Heart right ventricle (tissue), 16 donors: ENCODE data around the gene GSN. TPM values are rescaled to one million over a fixed set of nuclear protein-coding genes. Genes with fewer than 3 reads are reported as not detected.
A peak's percentile ranks its signal among the peaks of the same experiment; 100 is the strongest.

Experiments
- ATAC-seq, 8 donors: fragments of 200-7000 bp; cut with Tn5 transposase; one replicate each; pipeline ENCODE4 v1.9.1; 2020; ENCODE audit warnings: mild to moderate bottlenecking in 8 of 8, moderate library complexity in 8 of 8, moderate number of reproducible peaks in 1 of 8
- DNase-seq, 2 donors: peaks; one replicate each; pipeline ENCODE4 v3.0.0-alpha.2; 2020
- H3K27ac ChIP-seq, 10 donors: fragments of 200-600 bp; sonication (generic) in 2 of 10; one replicate each; pipeline versions ENCODE4 v1.5.0 to v1.8.0; 2020 to 2022; ENCODE audit warnings: mild to moderate bottlenecking in 3 of 10
- H3K27me3 ChIP-seq, 7 donors: fragments of 200-600 bp; one replicate each; pipeline ENCODE4 v1.8.0; 2021 to 2022; ENCODE audit warnings: mild to moderate bottlenecking in 2 of 7
- H3K36me3 ChIP-seq, 9 donors: fragments of 200-600 bp; sonication (generic) in 1 of 9; one replicate each; pipeline versions ENCODE4 v1.5.0 to v1.8.0; 2020 to 2022; ENCODE audit warnings: mild to moderate bottlenecking in 2 of 9
- H3K4me1 ChIP-seq, 9 donors: fragments of 200-600 bp; sonication (generic) in 1 of 9; one replicate each; pipeline versions ENCODE4 v1.5.0 to v1.8.0; 2020 to 2022; ENCODE audit warnings: mild to moderate bottlenecking in 4 of 9
- H3K4me3 ChIP-seq, 10 donors: fragments of 200-600 bp; sonication (generic) in 2 of 10; one replicate each; pipeline versions ENCODE4 v1.5.0 to v1.8.0; 2020 to 2022; ENCODE audit warnings: mild to moderate bottlenecking in 7 of 10, moderate library complexity in 2 of 10
- H3K9me3 ChIP-seq, 11 donors: fragments of 200-600 bp in 10 of 11; sonication (generic) in 2 of 11; one replicate each; pipeline versions ENCODE4 v1.5.0 to v1.8.0; 2013 to 2022; ENCODE audit warnings: mild to moderate bottlenecking in 2 of 11, control low read depth in 1 of 11, moderate library complexity in 1 of 11
- CTCF ChIP-seq, 9 donors: fragments of 200-600 bp; sonication (generic) in 2 of 9; IDR thresholded peaks; one replicate each; pipeline versions ENCODE4 v1.5.0 to v1.8.0; 2021 to 2022; ENCODE audit warnings: antibody characterized with exemption in 9 of 9, mild to moderate bottlenecking in 5 of 9, moderate library complexity in 1 of 9
- WGBS, 2 donors: extraction: QIAGEN DNeasy Blood & Tissue Kit; methylation state at CpG; one replicate each; pipeline ENCODE4 v1.1.7; 2013; ENCODE audit warnings: inconsistent platforms in 1 of 2; 5-methylcytosine and 5-hydroxymethylcytosine counted together
- intact Hi-C, 10 donors: fragments of 100-400 bp; cut with DNase I; formaldehyde crosslinking; loops; one replicate each; pipeline versions ENCODE4 v1.11.1 to v1.14.2; 2022
- polyA plus RNA-seq, 2 donors: library from polyadenylated mRNA; stranded (reverse); fragments of 200-250 nt; gene quantifications; one replicate each; pipeline ENCODE4 v1.2.3, GENCODE V29; 2013
- total RNA-seq, 10 donors: library from RNA; stranded (reverse); fragmentation: NEBNext Ultra II Directional in 3 of 10; extraction: Animal tissue kit (Norgen Biotek cat#: 25700) in 3 of 10; gene quantifications; one replicate each; pipeline versions ENCODE4 v1.2.1 to v1.2.4, GENCODE V29; 2021 to 2023
- donor health status: Arrhythmogenic right ventricular cardiomyopathy.
- donor health status: ischemic (EF 13 %, LVEDD 7.1; RV severe dilation, severe dysfunction).
- donor health status: healthy with polysubstance abuse.
- donor health status: DM: no; HTN: yes; CAD: no.
- donor health status: DM: no; HTN: no; CAD: no.
- donor health status: ischemic (EF 25% LVEDD 6.9; RV normal size, moderate dysfunction).
- donor health status: ischemic (EF 25% LVEDD 5.7; RV mildly dilated, moderate dysfunction).
- donor health status: healthy.
- donor health status: DM: yes; HTN: yes; CAD: no.
- donor health status: Ischemic cardiomyopathy.
- donor health status: ischemic (EF 35%, LVEDD 5.7; RV mildly dilated, moderate dysfunction).
- donor health status: nonischemic (EF 11% LVEDD 7.7; RV severe dilation, severe dysfunction).
- donor health status: DM: yes; HTN: yes; CAD: no.
- donor health status: PGD.
- donor health status: ischemic (EF 29% LVEDD 5.4; RV normal size, mild dysfunction).
- donor health status: nonischemic (EF 23%, LVEDD 6.1; RV moderate dilation, normal function).

The GSN gene
- total and polyA plus RNA-seq, 12 donors, result 360 to 861 (median 668) TPM

DNA sequence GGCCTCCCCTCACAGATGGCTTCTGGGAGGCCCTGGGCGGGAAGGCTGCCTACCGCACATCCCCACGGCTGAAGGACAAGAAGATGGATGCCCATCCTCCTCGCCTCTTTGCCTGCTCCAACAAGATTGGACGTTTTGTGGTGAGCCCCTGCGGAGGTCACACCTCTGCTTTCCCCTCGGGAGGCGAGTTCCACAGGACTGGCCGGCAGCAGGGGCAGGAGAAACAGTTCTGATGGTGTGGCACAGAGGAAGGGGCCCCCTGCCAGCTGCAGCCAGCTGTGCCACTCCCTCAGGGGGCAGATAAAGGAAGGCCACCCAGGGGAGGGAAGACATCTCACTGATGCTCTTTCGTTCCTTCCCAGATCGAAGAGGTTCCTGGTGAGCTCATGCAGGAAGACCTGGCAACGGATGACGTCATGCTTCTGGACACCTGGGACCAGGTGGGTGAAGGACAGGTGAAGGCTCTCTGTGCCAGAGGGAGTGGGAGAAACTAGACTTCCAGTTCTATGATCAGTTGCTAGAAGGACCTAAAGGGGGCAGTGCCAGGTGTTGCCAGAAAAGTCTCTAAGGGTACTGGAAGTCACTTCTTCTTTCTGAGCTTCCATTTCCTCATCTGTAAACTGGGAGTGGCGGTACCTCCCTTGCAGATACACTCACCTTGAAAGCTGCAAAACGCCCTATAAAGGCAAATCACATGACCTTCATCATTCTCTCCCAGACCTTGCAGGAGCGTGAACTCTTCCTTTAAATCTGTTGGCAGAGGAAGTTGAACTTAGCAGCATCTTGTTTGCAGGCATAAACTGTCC is 61.1 kb downstream of the GSN start:
- Histone ChIP-seq H3K27me3 (no peaks in the 10 kb centered on the region), H3K36me3 (peaks cover 0 to 100% (median 82%) of the 10 kb centered on the region in 9 donors), H3K9me3 (no peaks in the 10 kb centered on the region), H3K27ac (peak overlapping the region; percentile 19 to 98 (median 92)), H3K4me3 (no peak overlapping the region), H3K4me1 (peaks cover 29 to 98% (median 58%) of the 10 kb centered on the region in 9 donors)
- DNase-seq (no peak), ATAC-seq (no peak)
- intact Hi-C loops, result loop anchor here in 2 of 10 donors (5.0 to 10.0 kb wide), 2 partner anchors 42 to 46 kb away; partner anchors contain the start of gene STOM (in 1 of the 2)
- TF ChIP-seq CTCF (IDR thresholded peaks at IDR 0.05), result no peak
- WGBS, 2 donors, result 81 to 83% methylated on average over 16 of the region's 16 CpGs

DNA sequence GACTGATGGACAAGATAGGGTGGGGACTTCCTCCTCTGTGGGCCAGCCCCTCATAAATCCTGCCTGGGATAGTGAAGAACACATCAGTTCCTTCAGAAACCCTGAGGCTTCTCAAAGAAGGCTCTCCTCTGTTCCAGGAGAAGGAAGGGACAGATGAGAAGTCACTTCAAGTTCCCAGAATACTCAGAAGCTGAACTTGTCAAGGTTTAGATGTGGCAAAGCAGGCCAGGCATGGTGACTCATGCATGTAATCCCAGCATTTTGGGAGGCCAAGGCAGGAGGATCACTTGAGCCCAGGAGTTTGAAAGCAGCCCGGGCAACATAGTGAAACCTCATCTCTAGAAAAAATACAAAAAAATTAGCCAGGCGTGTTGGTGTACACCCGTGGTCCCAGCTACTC is 63.6 kb downstream of the GSN start:
- H3K4me3 ChIP-seq, result no peak overlapping the region
- peak overlapping the region; percentile 9 to 98 (median 76) for H3K27ac ChIP-seq
- intact Hi-C loops, result no loop called here
- H3K27me3 ChIP-seq, result no peaks in the 10 kb centered on the region
- DNase-seq (no peak), ATAC-seq (no peak)
- H3K9me3 ChIP-seq, result no peaks in the 10 kb centered on the region
- peaks cover 14 to 94% (median 39%) of the 10 kb centered on the region in 9 donors for H3K4me1 ChIP-seq
- peaks cover 0 to 97% (median 70%) of the 10 kb centered on the region in 9 donors for H3K36me3 ChIP-seq
- 78 to 87% methylated on average over 3 of the region's 3 CpGs for WGBS, 2 donors
- TF ChIP-seq CTCF (IDR thresholded peaks at IDR 0.05), result no peak

DNA sequence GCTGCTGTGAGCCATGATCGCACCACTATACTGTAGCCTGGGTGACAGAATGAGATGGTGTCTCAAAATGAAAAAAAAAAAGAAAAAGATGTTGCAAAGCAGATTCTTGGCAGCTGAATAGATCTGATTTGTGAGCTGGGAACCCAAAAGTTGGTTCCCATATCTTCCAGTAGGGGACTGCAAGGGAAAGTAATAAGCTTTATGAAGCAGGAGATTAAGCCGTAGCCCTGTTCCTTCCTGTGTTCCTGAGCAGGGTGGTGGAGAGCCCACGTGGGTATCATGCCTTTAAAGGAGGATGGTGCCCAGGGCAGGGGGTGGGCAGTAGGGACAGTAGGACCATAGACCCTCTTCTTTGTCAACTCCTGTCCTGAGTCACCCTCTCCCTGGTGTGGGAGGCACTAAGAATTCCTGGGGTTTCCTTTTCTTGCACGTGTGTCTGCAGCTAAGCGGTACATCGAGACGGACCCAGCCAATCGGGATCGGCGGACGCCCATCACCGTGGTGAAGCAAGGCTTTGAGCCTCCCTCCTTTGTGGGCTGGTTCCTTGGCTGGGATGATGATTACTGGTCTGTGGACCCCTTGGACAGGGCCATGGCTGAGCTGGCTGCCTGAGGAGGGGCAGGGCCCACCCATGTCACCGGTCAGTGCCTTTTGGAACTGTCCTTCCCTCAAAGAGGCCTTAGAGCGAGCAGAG is 64.2 kb downstream of the GSN start:
- Histone ChIP-seq H3K36me3 (peaks cover 0 to 97% (median 64%) of the 10 kb centered on the region in 9 donors), H3K4me3 (no peak overlapping the region), H3K27ac (peak overlapping the region; percentile 9 to 98 (median 76)), H3K4me1 (peaks cover 9 to 94% (median 33%) of the 10 kb centered on the region in 9 donors), H3K9me3 (no peaks in the 10 kb centered on the region), H3K27me3 (no peaks in the 10 kb centered on the region)
- ATAC-seq, result peak in 6 of 8 donors; percentile 6 to 33 (median 22)
- TF ChIP-seq CTCF (IDR thresholded peaks at IDR 0.05), result peak in 6 of 9 donors; percentile 22 to 55 (median 35)
- no peak for DNase-seq
- intact Hi-C loops, result no loop called here
- WGBS, 2 donors, result 62 to 75% methylated on average over 14 of the region's 14 CpGs

- peak overlapping the region in 7 of 10 donors; percentile 6 to 98 (median 75) for H3K27ac ChIP-seq
- no peaks in the 10 kb centered on the region for H3K9me3 ChIP-seq
- 61 to 62% methylated on average over 8 of the region's 8 CpGs for WGBS, 2 donors
- TF ChIP-seq CTCF (IDR thresholded peaks at IDR 0.05), result peak in 1 of 9 donors; percentile 5
- peaks cover 4 to 82% (median 27%) of the 10 kb centered on the region in 9 donors for H3K4me1 ChIP-seq
- peaks cover 0 to 97% (median 45%) of the 10 kb centered on the region in 9 donors for H3K36me3 ChIP-seq
- peak in 7 of 8 donors; percentile 15 to 58 (median 32) for ATAC-seq
- H3K4me3 ChIP-seq, result no peak overlapping the region
- no peaks in the 10 kb centered on the region for H3K27me3 ChIP-seq
- no peak for DNase-seq
- intact Hi-C loops, result no loop called here
Measured at GRCh38 chr9:121333950-121334773, 66.2 kb downstream of the GSN start.
